Skeletal muscle tissue (tissue), 4 donors: Measurements from ENCODE around the gene GNL2. TPM values are rescaled to one million over a fixed set of nuclear protein-coding genes. Genes with fewer than 3 reads are reported as not detected.
"Not testable (repeated sequence)": the region's sequence is repeated elsewhere in the genome, so short reads cannot be mapped to it uniquely, and the experiment has no call there.

Source experiments
- H3K27ac ChIP-seq: one replicate; pipeline ENCODE4 v1.7.0; 2013; ENCODE audit warnings: mild to moderate bottlenecking, low read depth, low read length, inconsistent platforms
- H3K27me3 ChIP-seq, 3 donors: one replicate each; pipeline ENCODE4 v1.7.0; 2013; ENCODE audit warnings: low read length in 3 of 3; ENCODE audit not compliant: control insufficient read depth in 3 of 3, insufficient read depth in 3 of 3
- H3K36me3 ChIP-seq, 3 donors: one replicate each; pipeline ENCODE4 v1.7.0; 2013; ENCODE audit warnings: low read length in 3 of 3; ENCODE audit not compliant: control insufficient read depth in 3 of 3, insufficient read depth in 3 of 3
- H3K4me1 ChIP-seq, 3 donors: one replicate each; pipeline ENCODE4 v1.7.0; 2013; ENCODE audit warnings: low read length in 3 of 3, mild to moderate bottlenecking in 3 of 3; ENCODE audit not compliant: control insufficient read depth in 3 of 3, insufficient read depth in 3 of 3
- H3K4me3 ChIP-seq, 3 donors: one replicate each; pipeline ENCODE4 v1.7.0; 2013; ENCODE audit warnings: low read length in 3 of 3
- H3K9ac ChIP-seq, 3 donors: one replicate each; pipeline ENCODE4 v1.7.0; 2013; ENCODE audit warnings: low read length in 3 of 3, mild to moderate bottlenecking in 3 of 3, moderate library complexity in 2 of 3, low read depth in 1 of 3
- H3K9me3 ChIP-seq, 3 donors: one replicate each; pipeline ENCODE4 v1.7.0; 2013; ENCODE audit warnings: low read length in 3 of 3; ENCODE audit not compliant: control insufficient read depth in 3 of 3
- total RNA-seq: library from RNA; depleted of rRNA; stranded (reverse); fragments of >200 nt; gene quantifications from one replicate; pipeline ENCODE4 v1.2.3, GENCODE V29; 2014
- donor health status: Osteomylitis.

Gene GNL2
- total RNA-seq, 1 donor from 2014 or later: 39.7 TPM

- H3K27me3 ChIP-seq: no peaks in the 10 kb centered on the region
- peaks cover 12 to 40% (median 36%) of the 10 kb centered on the region in 3 donors for H3K36me3 ChIP-seq
- no peak overlapping the region for H3K4me3 ChIP-seq
- no peaks in the 10 kb centered on the region for H3K9me3 ChIP-seq
- no peak overlapping the region for H3K27ac ChIP-seq
- H3K9ac ChIP-seq: no peak overlapping the region
- peaks cover 15 to 32% (median 15%) of the 10 kb centered on the region in 3 donors for H3K4me1 ChIP-seq
Measured at GRCh38 chr1:37593726-37594125, 2.0 kb downstream of the GNL2 start.

DNA sequence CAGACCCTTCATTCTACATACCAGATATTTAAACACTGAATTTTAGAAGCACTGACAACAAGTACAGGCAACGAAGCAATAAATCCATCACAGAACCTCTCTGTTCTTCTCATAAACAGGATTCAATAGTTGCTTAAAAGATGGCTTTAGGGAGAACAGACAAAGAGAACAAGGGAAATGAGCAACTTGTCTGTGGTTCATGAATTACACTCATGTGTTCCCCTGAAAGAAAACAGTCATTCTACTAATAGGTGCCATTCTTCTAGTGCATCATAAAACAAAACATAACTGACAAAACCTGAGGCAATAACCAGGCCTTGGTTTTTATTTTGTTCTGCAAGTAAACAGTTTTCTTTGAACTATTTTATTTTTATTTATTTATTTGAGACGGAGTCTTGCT, 6.8 kb downstream of the GNL2 start:
- H3K9me3 ChIP-seq: no peaks in the 10 kb centered on the region
- H3K27me3 ChIP-seq: no peaks in the 10 kb centered on the region
- no peak overlapping the region for H3K9ac ChIP-seq
- no peak overlapping the region for H3K4me3 ChIP-seq
- H3K27ac ChIP-seq: no peak overlapping the region
- peaks cover 24 to 60% (median 52%) of the 10 kb centered on the region in 3 donors for H3K36me3 ChIP-seq
- H3K4me1 ChIP-seq: peaks cover 0 to 9% (median 0%) of the 10 kb centered on the region in 3 donors

- H3K27ac ChIP-seq, H3K9me3 ChIP-seq, H3K9ac ChIP-seq, H3K27me3 ChIP-seq, H3K4me1 ChIP-seq, H3K4me3 ChIP-seq: not testable (repeated sequence)
- H3K36me3 ChIP-seq: peaks cover 35 to 53% (median 51%) of the 10 kb centered on the region in 3 donors
Measured at GRCh38 chr1:37584544-37584943, 11.2 kb downstream of the GNL2 start.

DNA sequence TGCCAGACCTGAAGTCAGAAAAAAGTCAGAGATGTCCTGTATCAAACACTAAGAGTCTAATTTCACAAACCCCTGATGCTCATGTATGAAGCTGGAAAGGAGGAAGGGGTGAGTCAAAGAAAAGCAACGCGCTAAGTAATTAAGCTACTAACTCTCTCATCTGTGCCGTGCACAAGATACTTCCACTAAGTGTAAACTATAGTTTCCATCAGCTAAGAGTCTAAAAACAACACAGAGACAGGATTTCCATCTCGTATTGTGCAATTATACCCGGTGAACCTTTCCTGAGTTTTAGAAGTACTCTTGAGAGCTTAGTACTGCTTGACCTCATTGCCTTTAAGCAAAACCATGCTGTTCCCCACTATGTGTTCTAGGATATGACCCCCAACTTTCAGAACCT, 20.0 kb downstream of the GNL2 start:
- H3K27ac ChIP-seq: no peak overlapping the region
- no peaks in the 10 kb centered on the region for H3K9me3 ChIP-seq
- no peak overlapping the region for H3K4me3 ChIP-seq
- H3K4me1 ChIP-seq: no peaks in the 10 kb centered on the region
- H3K27me3 ChIP-seq: no peaks in the 10 kb centered on the region
- H3K36me3 ChIP-seq: peaks cover 49 to 72% (median 68%) of the 10 kb centered on the region in 3 donors
- H3K9ac ChIP-seq: no peak overlapping the region

GRCh38 chr1:37574834-37575480, 20.8 kb downstream of the GNL2 start:
- no peaks in the 10 kb centered on the region for H3K27me3 ChIP-seq
- no peaks in the 10 kb centered on the region for H3K4me1 ChIP-seq
- H3K4me3 ChIP-seq: no peak overlapping the region
- H3K36me3 ChIP-seq: peaks cover 49 to 71% (median 68%) of the 10 kb centered on the region in 3 donors
- no peak overlapping the region for H3K9ac ChIP-seq
- no peaks in the 10 kb centered on the region for H3K9me3 ChIP-seq
- H3K27ac ChIP-seq: no peak overlapping the region

- peaks cover 74 to 88% (median 88%) of the 10 kb centered on the region in 3 donors for H3K36me3 ChIP-seq
- H3K9me3 ChIP-seq: no peaks in the 10 kb centered on the region
- H3K27me3 ChIP-seq: no peaks in the 10 kb centered on the region
- no peak overlapping the region for H3K9ac ChIP-seq
- no peak overlapping the region for H3K4me3 ChIP-seq
- H3K4me1 ChIP-seq: no peaks in the 10 kb centered on the region
- no peak overlapping the region for H3K27ac ChIP-seq
Measured at GRCh38 chr1:37570528-37571334, 25.0 kb downstream of the GNL2 start.

DNA sequence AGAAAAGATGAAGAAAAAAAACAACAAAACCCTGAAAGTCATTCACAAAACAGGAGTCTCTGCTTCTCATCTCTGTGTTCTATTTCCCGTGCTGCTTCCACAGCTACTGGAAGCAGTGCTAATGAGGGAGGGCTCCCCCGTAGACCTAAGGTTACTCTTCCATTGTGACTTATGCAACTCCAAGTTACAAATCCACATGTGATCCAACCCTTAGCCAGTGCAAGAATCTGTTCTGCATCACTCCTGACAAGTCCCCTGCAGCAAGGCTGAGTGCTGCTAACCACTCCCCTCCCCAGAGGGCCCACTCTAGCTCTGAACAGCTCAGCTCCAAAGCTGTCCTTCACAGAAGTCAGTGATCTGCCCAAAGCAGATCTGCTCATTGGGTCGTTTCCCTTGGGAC, 28.7 kb downstream of the GNL2 start:
- peaks cover 44 to 68% (median 65%) of the 10 kb centered on the region in 3 donors for H3K36me3 ChIP-seq
- no peaks in the 10 kb centered on the region for H3K4me1 ChIP-seq
- no peaks in the 10 kb centered on the region for H3K27me3 ChIP-seq
- H3K27ac ChIP-seq: no peak overlapping the region
- H3K4me3 ChIP-seq: no peak overlapping the region
- no peak overlapping the region for H3K9ac ChIP-seq
- H3K9me3 ChIP-seq: no peaks in the 10 kb centered on the region

- H3K9ac ChIP-seq: no peak overlapping the region
- H3K27ac ChIP-seq: no peak overlapping the region
- no peaks in the 10 kb centered on the region for H3K9me3 ChIP-seq
- peaks cover 33 to 56% (median 52%) of the 10 kb centered on the region in 3 donors for H3K36me3 ChIP-seq
- no peak overlapping the region for H3K4me3 ChIP-seq
- H3K4me1 ChIP-seq: no peaks in the 10 kb centered on the region
- H3K27me3 ChIP-seq: no peaks in the 10 kb centered on the region
Measured at GRCh38 chr1:37564892-37565291, 30.8 kb downstream of the GNL2 start.

- Histone ChIP-seq H3K9me3 (no peaks in the 10 kb centered on the region), H3K9ac (no peak overlapping the region), H3K27ac (no peak overlapping the region), H3K4me3 (no peak overlapping the region), H3K4me1 (no peaks in the 10 kb centered on the region), H3K36me3 (peaks cover 18 to 37% (median 34%) of the 10 kb centered on the region in 3 donors), H3K27me3 (no peaks in the 10 kb centered on the region)
Measured at GRCh38 chr1:37562984-37563383, 32.8 kb downstream of the GNL2 start.
